ENCODE results near the gene SERPINB10. TPM values are rescaled to one million over a fixed set of nuclear protein-coding genes. Genes with fewer than 3 reads are reported as not detected.
A peak's percentile ranks its signal among the peaks of the same experiment; 100 is the strongest.

Gene SERPINB10
- polyA plus RNA-seq, 3 donors from 2014 or later = not detected

GRCh38 chr18:63969942-63970808, 62.4 kb downstream of the SERPINB10 start, which contains the start of gene SERPINB8:
SERPINB8 (plus strand) TSS chr18:63970081; CDS start chr18:63978309, 8,228 bp downstream.
- peak; percentile 49 to 64 (median 52) for DNase-seq
- peaks cover 2 to 8% (median 4%) of the 10 kb centered on the region in 3 donors for H3K27me3 Mint-ChIP-seq (ENCODE audit: low read depth in 3 of 3)
- H3K4me3 Mint-ChIP-seq = peak within 1 kb of the TSS; percentile 87 to 97 (median 95)
- H3K36me3 Mint-ChIP-seq = no peaks in the 10 kb centered on the region
- H3K27ac Mint-ChIP-seq = peak within 1 kb of the TSS; percentile 73 to 92 (median 90)
- no peaks in the 10 kb centered on the region for H3K9me3 Mint-ChIP-seq
- peaks cover 32 to 33% of the 10 kb centered on the region in 2 donors for H3K4me1 Mint-ChIP-seq

GRCh38 chr18:63970809-63971205, 63.0 kb downstream of the SERPINB10 start:
- peak overlapping the region; percentile 73 to 90 (median 80) for H3K27ac Mint-ChIP-seq
- H3K27me3 Mint-ChIP-seq (ENCODE audit: low read depth in 3 of 3) = peaks cover 2 to 8% (median 4%) of the 10 kb centered on the region in 3 donors
- H3K36me3 Mint-ChIP-seq = no peaks in the 10 kb centered on the region
- DNase-seq = no peak
- H3K9me3 Mint-ChIP-seq = no peaks in the 10 kb centered on the region
- H3K4me1 Mint-ChIP-seq = peaks cover 33% of the 10 kb centered on the region in 2 donors
- H3K4me3 Mint-ChIP-seq = peak overlapping the region; percentile 87 to 97 (median 95)

- H3K4me1 Mint-ChIP-seq = peaks cover 33% of the 10 kb centered on the region in 2 donors
- H3K36me3 Mint-ChIP-seq = no peaks in the 10 kb centered on the region
- H3K27me3 Mint-ChIP-seq (ENCODE audit: low read depth in 3 of 3) = peaks cover 2 to 8% (median 4%) of the 10 kb centered on the region in 3 donors
- peak overlapping the region; percentile 87 to 97 (median 95) for H3K4me3 Mint-ChIP-seq
- DNase-seq = no peak
- no peaks in the 10 kb centered on the region for H3K9me3 Mint-ChIP-seq
- H3K27ac Mint-ChIP-seq = peak overlapping the region; percentile 54 to 90 (median 76)
Observed at GRCh38 chr18:63971320-63972001, 63.7 kb downstream of the SERPINB10 start.

GRCh38 chr18:63972002-63972376, 64.2 kb downstream of the SERPINB10 start:
- H3K4me3 Mint-ChIP-seq = peak overlapping the region; percentile 87 to 97 (median 95)
- no peaks in the 10 kb centered on the region for H3K36me3 Mint-ChIP-seq
- peaks cover 33% of the 10 kb centered on the region in 2 donors for H3K4me1 Mint-ChIP-seq
- H3K9me3 Mint-ChIP-seq = no peaks in the 10 kb centered on the region
- H3K27me3 Mint-ChIP-seq (ENCODE audit: low read depth in 3 of 3) = peaks cover 2 to 8% (median 4%) of the 10 kb centered on the region in 3 donors
- no peak for DNase-seq
- peak overlapping the region in 1 of 6 donors; percentile 76 for H3K27ac Mint-ChIP-seq

- peaks cover 0 to 6% (median 3%) of the 10 kb centered on the region in 3 donors for H3K36me3 Mint-ChIP-seq
- peaks cover 26 to 29% of the 10 kb centered on the region in 2 donors for H3K4me1 Mint-ChIP-seq
- H3K9me3 Mint-ChIP-seq = no peaks in the 10 kb centered on the region
- DNase-seq = no peak
- H3K4me3 Mint-ChIP-seq = no peak overlapping the region
- peak overlapping the region in 1 of 6 donors; percentile 8 for H3K27ac Mint-ChIP-seq
- peaks cover 2 to 5% (median 3%) of the 10 kb centered on the region in 3 donors for H3K27me3 Mint-ChIP-seq (ENCODE audit: low read depth in 3 of 3)
Observed at GRCh38 chr18:63974991-63975390, 67.2 kb downstream of the SERPINB10 start.

- Mint-ChIP-seq H3K4me3 (no peak overlapping the region), H3K4me1 (peaks cover 27% of the 10 kb centered on the region in 2 donors), H3K27ac (no peak overlapping the region)
Observed at GRCh38 chr18:63975628-63976027, 67.9 kb downstream of the SERPINB10 start.

GRCh38 chr18:63977040-63977439, 69.3 kb downstream of the SERPINB10 start:
- Mint-ChIP-seq H3K27ac (no peak overlapping the region), H3K4me3 (no peak overlapping the region), H3K27me3 (ENCODE audit: low read depth in 3 of 3) (peaks cover 0 to 3% (median 2%) of the 10 kb centered on the region in 3 donors), H3K9me3 (no peaks in the 10 kb centered on the region), H3K36me3 (peaks cover 7 to 14% (median 13%) of the 10 kb centered on the region in 3 donors), H3K4me1 (peaks cover 13 to 15% of the 10 kb centered on the region in 2 donors)
- no peak for DNase-seq

More at GRCh38 chr18:63975628-63976027, 67.9 kb downstream of the SERPINB10 start:
- peaks cover 2 to 5% (median 3%) of the 10 kb centered on the region in 3 donors for H3K27me3 Mint-ChIP-seq (ENCODE audit: low read depth in 3 of 3)
- peaks cover 0 to 7% (median 3%) of the 10 kb centered on the region in 3 donors for H3K36me3 Mint-ChIP-seq
- no peaks in the 10 kb centered on the region for H3K9me3 Mint-ChIP-seq
- no peak for DNase-seq

- peak; percentile 19 to 38 (median 23) for DNase-seq
- peaks cover 15 to 29% (median 25%) of the 10 kb centered on the region in 3 donors for H3K36me3 Mint-ChIP-seq
- no peak overlapping the region for H3K4me3 Mint-ChIP-seq
- no peaks in the 10 kb centered on the region for H3K9me3 Mint-ChIP-seq
- H3K4me1 Mint-ChIP-seq = peaks cover 10 to 12% of the 10 kb centered on the region in 2 donors
- peaks cover 0 to 3% (median 0%) of the 10 kb centered on the region in 3 donors for H3K27me3 Mint-ChIP-seq (ENCODE audit: low read depth in 3 of 3)
- peak overlapping the region in 3 of 6 donors; percentile 36 to 48 (median 45) for H3K27ac Mint-ChIP-seq
Observed at GRCh38 chr18:63979409-63979920, 71.7 kb downstream of the SERPINB10 start.

- peaks cover 15 to 30% (median 25%) of the 10 kb centered on the region in 3 donors for H3K36me3 Mint-ChIP-seq
- peaks cover 10% of the 10 kb centered on the region in 2 donors for H3K4me1 Mint-ChIP-seq
- H3K4me3 Mint-ChIP-seq = no peak overlapping the region
Observed at GRCh38 chr18:63980027-63980426, 72.3 kb downstream of the SERPINB10 start.

GRCh38 chr18:63980896-63981460, 73.2 kb downstream of the SERPINB10 start:
- Mint-ChIP-seq H3K4me1 (peaks cover 8 to 10% of the 10 kb centered on the region in 2 donors), H3K27me3 (ENCODE audit: low read depth in 3 of 3) (peaks cover 0 to 3% (median 0%) of the 10 kb centered on the region in 3 donors), H3K4me3 (no peak overlapping the region), H3K36me3 (peaks cover 19 to 32% (median 30%) of the 10 kb centered on the region in 3 donors), H3K9me3 (no peaks in the 10 kb centered on the region), H3K27ac (peak overlapping the region in 1 of 6 donors; percentile 29)
- DNase-seq = no peak

More at GRCh38 chr18:63980027-63980426, 72.3 kb downstream of the SERPINB10 start:
- Mint-ChIP-seq H3K27me3 (ENCODE audit: low read depth in 3 of 3) (peaks cover 0 to 3% (median 0%) of the 10 kb centered on the region in 3 donors), H3K9me3 (no peaks in the 10 kb centered on the region), H3K27ac (peak overlapping the region in 1 of 6 donors; percentile 45)
- DNase-seq = no peak

GRCh38 chr18:63981719-63982118, 74.0 kb downstream of the SERPINB10 start:
- peaks cover 0 to 3% (median 0%) of the 10 kb centered on the region in 3 donors for H3K27me3 Mint-ChIP-seq (ENCODE audit: low read depth in 3 of 3)
- H3K9me3 Mint-ChIP-seq = no peaks in the 10 kb centered on the region
- no peak overlapping the region for H3K4me3 Mint-ChIP-seq
- peaks cover 8 to 10% of the 10 kb centered on the region in 2 donors for H3K4me1 Mint-ChIP-seq
- no peak overlapping the region for H3K27ac Mint-ChIP-seq
- H3K36me3 Mint-ChIP-seq = peaks cover 19 to 39% (median 30%) of the 10 kb centered on the region in 3 donors
- no peak for DNase-seq

GRCh38 chr18:63982361-63982760, 74.6 kb downstream of the SERPINB10 start:
- H3K27me3 Mint-ChIP-seq (ENCODE audit: low read depth in 3 of 3) = peaks cover 0 to 3% (median 0%) of the 10 kb centered on the region in 3 donors
- no peak for DNase-seq
- peaks cover 19 to 42% (median 33%) of the 10 kb centered on the region in 3 donors for H3K36me3 Mint-ChIP-seq
- H3K4me3 Mint-ChIP-seq = no peak overlapping the region
- no peak overlapping the region for H3K27ac Mint-ChIP-seq
- H3K9me3 Mint-ChIP-seq = no peaks in the 10 kb centered on the region
- H3K4me1 Mint-ChIP-seq = peaks cover 8 to 10% of the 10 kb centered on the region in 2 donors
